Immature natural killer cell (primary cell): ENCODE results near the gene PNLDC1. TPM values are rescaled to one million over a fixed set of nuclear protein-coding genes. Genes with fewer than 3 reads are reported as not detected.
"Not testable (repeated sequence)": the region's sequence is repeated elsewhere in the genome, so short reads cannot be mapped to it uniquely, and the experiment has no call there.

Experiments used
- DNase-seq, 3 donors: peaks; one replicate each; pipeline ENCODE4 v3.0.0; 2022; ENCODE audit warnings: mixed read lengths in 1 of 3
- H3K27ac Mint-ChIP-seq, 6 donors: one replicate each; pipeline ENCODE4 v1.8.0; 2020; ENCODE audit warnings: mixed read lengths in 6 of 6, mild to moderate bottlenecking in 5 of 6, inconsistent platforms in 4 of 6, moderate library complexity in 3 of 6
- H3K27me3 Mint-ChIP-seq, 3 donors: one replicate each; pipeline ENCODE4 v1.8.0; 2020 to 2021; ENCODE audit warnings: low read depth in 3 of 3, mild to moderate bottlenecking in 3 of 3, mixed read lengths in 3 of 3, moderate library complexity in 3 of 3, inconsistent platforms in 1 of 3
- H3K36me3 Mint-ChIP-seq, 3 donors: one replicate each; pipeline ENCODE4 v1.8.0; 2020; ENCODE audit warnings: mixed read lengths in 3 of 3, inconsistent platforms in 2 of 3, mild to moderate bottlenecking in 2 of 3
- H3K4me1 Mint-ChIP-seq, 2 donors: one replicate each; pipeline ENCODE4 v1.8.0; 2020; ENCODE audit warnings: inconsistent platforms in 2 of 2, mild to moderate bottlenecking in 2 of 2, mixed read lengths in 2 of 2, moderate library complexity in 1 of 2
- H3K4me3 Mint-ChIP-seq, 5 donors: one replicate each; pipeline ENCODE4 v1.8.0; 2020; ENCODE audit warnings: mild to moderate bottlenecking in 5 of 5, mixed read lengths in 5 of 5, inconsistent platforms in 3 of 5, moderate library complexity in 3 of 5
- H3K9me3 Mint-ChIP-seq, 6 donors: one replicate each; pipeline ENCODE4 v1.8.0; 2020; ENCODE audit warnings: mild to moderate bottlenecking in 6 of 6, mixed read lengths in 6 of 6, inconsistent platforms in 4 of 6, moderate library complexity in 3 of 6
- polyA plus RNA-seq, 3 donors: library from polyadenylated mRNA; unstranded; fragments of 300-500 nt; fragmentation: Illumina TruSeq; gene quantifications; one replicate each; pipeline ENCODE4 v1.2.3, GENCODE V29; 2021

The PNLDC1 gene
- polyA plus RNA-seq, 3 donors from 2014 or later, result 0.21 TPM; not detected in 2

DNA sequence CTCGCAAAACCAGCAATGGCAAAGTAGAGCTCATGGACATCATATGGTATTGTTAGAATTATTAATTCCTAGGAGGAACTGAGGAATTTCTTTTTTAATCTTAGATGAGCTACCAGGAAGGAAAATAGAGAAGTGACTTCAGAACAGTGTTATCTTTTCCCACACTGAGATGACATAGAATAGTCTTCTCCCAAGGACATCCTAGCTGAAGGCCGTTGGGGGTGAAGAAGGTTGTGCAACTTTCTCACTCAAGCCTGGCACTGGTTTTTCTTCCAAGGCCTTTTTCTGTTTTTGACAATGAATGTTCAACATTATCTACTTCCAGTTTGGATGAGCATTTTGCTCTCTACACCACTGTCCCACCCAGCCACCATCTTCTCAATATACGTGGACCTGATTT lies 54.9 kb downstream of the PNLDC1 start:
- peaks cover 0 to 8% (median 5%) of the 10 kb centered on the region in 3 donors for H3K36me3 Mint-ChIP-seq
- H3K4me3 Mint-ChIP-seq, result no peak overlapping the region
- peaks cover 0 to 3% of the 10 kb centered on the region in 2 donors for H3K4me1 Mint-ChIP-seq
- peaks cover 0 to 15% (median 7%) of the 10 kb centered on the region in 6 donors for H3K9me3 Mint-ChIP-seq
- H3K27ac Mint-ChIP-seq, result no peak overlapping the region
- DNase-seq, result no peak
- peaks cover 0 to 14% (median 2%) of the 10 kb centered on the region in 3 donors for H3K27me3 Mint-ChIP-seq

DNA sequence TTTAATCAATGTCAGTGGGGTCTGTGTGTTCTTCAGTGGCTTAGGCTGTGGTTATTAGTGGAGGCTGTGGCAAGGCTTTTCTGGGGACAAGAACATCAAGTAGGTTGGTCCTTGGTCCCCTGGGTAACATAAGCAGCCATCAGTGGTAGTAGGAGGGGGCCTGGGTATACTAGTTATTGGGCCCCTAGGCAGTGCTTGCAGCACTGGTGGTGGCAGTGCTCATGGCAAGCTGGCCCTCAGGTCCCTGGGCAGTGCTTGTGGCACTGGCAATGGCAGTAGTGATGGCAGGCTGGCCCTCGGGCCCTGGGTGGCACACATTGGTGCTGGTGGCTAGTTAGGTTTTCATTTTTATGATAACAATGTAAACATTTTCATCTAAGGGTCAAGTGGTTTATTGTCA lies 58.2 kb downstream of the PNLDC1 start:
- H3K4me3 Mint-ChIP-seq, result no peak overlapping the region
- DNase-seq, result no peak
- peaks cover 0 to 15% (median 8%) of the 10 kb centered on the region in 6 donors for H3K9me3 Mint-ChIP-seq
- no peak overlapping the region for H3K27ac Mint-ChIP-seq
- no peaks in the 10 kb centered on the region for H3K4me1 Mint-ChIP-seq
- H3K27me3 Mint-ChIP-seq, result peaks cover 0 to 19% (median 0%) of the 10 kb centered on the region in 3 donors
- peaks cover 0 to 8% (median 5%) of the 10 kb centered on the region in 3 donors for H3K36me3 Mint-ChIP-seq

DNA sequence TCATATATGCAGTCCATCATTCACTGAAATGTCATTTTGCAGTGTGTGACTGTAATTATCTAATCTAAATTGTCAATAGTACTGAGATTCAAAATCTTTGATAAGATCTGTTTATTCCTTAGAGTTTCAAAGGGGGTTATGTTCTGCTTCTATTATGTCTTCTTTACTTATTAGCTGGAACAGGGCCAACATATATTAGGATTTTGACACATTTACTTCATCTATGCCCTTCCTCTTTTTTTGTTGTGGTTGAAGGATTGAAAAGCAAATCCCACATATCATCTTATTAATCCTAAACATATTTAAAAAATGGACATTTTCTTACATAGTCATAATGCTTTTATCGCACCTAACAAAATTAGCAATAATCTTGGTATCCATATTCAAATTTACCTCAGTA lies 60.4 kb downstream of the PNLDC1 start:
- DNase-seq, result no peak
- Mint-ChIP-seq H3K27ac (no peak overlapping the region), H3K27me3 (peaks cover 0 to 17% (median 0%) of the 10 kb centered on the region in 3 donors), H3K9me3 (peaks cover 0 to 15% (median 8%) of the 10 kb centered on the region in 6 donors), H3K4me3 (no peak overlapping the region), H3K36me3 (peaks cover 0 to 8% (median 5%) of the 10 kb centered on the region in 3 donors), H3K4me1 (no peaks in the 10 kb centered on the region)

DNA sequence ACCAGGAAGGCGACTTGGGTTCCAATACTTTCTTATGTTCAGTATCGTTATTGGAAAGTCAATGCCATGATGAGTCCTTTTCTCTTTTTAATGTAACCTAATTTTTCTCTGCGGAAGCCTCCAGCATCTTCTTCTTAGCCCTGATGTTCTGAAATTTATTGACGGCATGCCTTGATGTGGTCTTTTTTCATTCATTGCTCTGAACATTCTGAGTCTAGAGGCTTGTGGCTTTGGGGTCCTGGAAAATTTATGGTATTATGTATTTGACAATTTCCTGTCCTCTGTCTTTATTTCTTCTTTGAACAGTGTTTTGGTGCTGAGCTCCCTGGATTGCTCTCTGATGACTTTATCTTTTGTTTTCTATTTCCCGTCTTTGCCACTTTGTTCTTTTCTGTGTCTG lies 62.0 kb downstream of the PNLDC1 start:
- no peaks in the 10 kb centered on the region for H3K4me1 Mint-ChIP-seq
- H3K9me3 Mint-ChIP-seq, result peaks cover 0 to 11% (median 6%) of the 10 kb centered on the region in 6 donors
- no peak overlapping the region for H3K27ac Mint-ChIP-seq
- H3K27me3 Mint-ChIP-seq, result peaks cover 0 to 12% (median 0%) of the 10 kb centered on the region in 3 donors
- no peak overlapping the region for H3K4me3 Mint-ChIP-seq
- no peak for DNase-seq
- peaks cover 0 to 6% (median 5%) of the 10 kb centered on the region in 3 donors for H3K36me3 Mint-ChIP-seq

DNA sequence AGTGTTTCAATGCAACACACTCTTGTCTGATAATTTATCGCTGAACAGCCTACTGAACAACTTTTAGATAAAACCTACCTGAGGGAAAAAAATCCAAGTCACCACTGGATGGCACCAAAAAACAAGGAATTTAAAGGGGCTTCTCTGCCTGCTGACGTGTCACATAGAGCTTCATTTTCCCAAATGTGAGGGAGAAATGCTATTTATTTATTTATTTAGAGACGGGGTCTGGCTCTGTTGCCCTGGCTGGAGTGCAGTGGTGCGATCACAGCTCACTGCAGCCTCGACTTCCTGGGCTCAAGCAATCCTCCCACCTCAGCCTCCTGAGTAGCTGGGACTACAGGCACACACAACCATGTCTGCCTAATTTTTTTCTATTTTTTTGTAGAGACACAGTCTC lies 63.3 kb downstream of the PNLDC1 start:
- not testable (repeated sequence) for H3K36me3 Mint-ChIP-seq, H3K4me3 Mint-ChIP-seq, H3K4me1 Mint-ChIP-seq, H3K27me3 Mint-ChIP-seq, H3K9me3 Mint-ChIP-seq, H3K27ac Mint-ChIP-seq
- DNase-seq, result peak; percentile 24 to 49 (median 32)

DNA sequence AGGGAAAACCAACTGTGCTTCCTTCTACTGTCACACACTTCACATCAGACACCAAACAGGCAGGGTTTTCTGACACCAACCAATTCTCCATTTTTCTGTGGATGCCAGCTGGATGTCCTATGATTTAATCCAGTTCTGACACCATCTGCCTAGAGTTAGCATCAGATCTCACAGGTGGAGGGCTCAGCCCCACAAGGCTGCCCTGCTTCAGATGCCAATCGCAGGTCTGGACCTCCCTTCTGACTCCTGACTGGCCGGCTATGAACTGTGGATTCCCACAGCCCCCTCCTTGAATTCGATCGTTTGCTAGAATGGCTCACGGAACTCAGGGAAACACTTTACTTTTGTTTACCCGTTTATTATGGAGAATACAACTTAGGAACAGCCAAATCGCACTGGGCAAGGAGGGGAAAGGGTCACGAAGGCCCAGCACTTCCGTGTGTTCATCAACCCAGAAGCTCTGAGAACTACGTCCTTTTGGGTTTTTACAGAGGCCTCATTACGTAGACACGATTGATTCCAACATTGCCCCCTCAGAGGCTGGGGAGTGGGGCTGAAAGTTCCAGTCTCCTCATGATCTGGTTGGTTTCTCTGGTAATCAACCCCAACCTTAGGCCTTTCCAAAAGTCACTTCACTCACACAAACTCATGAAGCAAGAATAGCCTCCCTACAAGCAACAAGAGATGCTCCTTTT lies 65.3 kb downstream of the PNLDC1 start:
- peaks cover 0 to 3% (median 0%) of the 10 kb centered on the region in 3 donors for H3K36me3 Mint-ChIP-seq
- no peak for DNase-seq
- peak overlapping the region in 1 of 6 donors; percentile 12 for H3K27ac Mint-ChIP-seq
- peaks cover 0 to 5% (median 2%) of the 10 kb centered on the region in 3 donors for H3K27me3 Mint-ChIP-seq
- no peak overlapping the region for H3K4me3 Mint-ChIP-seq
- no peaks in the 10 kb centered on the region for H3K4me1 Mint-ChIP-seq
- H3K9me3 Mint-ChIP-seq, result peaks cover 0 to 2% (median 0%) of the 10 kb centered on the region in 6 donors

DNA sequence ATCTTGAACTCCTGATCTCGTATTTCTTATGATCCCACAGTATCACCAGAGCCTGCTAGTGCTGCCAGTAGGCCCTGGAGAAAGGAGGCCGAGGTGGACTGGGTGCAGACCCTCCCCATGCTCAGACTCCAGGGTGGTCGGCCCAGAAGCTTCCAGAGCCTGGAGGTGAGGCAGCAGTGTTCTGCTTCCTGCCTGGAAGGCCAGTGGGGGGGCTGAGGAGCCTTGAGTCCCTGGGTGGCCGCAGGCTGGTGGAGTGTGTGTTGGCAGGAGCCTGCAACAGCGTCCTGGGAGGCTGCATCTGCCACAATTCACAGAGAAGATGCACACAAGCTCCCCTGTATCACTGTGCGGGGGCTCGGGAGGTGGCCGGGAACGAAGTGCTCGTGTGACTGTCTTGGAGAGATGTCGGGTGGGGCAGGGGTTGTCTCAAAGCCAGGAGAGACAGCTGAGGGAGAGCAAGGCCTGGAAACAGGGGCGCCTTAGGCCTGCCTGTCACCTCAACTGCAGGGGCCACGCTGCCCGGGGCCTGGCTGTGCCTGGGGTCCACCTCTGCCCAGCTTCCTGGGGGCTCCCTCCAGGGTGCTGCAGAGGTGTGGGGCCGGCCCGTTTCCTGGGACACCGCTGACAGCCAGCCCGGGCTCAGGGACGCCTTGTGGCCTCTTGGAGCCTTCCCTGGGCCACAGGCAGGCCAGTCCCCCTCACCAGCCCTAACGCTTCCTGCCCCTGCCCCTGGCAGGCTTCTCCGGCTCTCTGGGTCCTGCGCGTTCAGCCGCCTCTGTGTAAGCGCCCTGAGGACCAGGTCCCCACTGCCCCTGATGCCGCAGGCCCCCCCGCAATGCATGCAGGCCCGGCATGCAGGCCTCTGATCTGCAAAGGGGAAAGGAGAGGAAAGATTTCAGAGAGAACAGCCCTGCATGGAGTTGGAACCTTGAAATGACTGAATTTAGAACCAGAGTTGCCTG lies 66.5 kb downstream of the PNLDC1 start:
- Mint-ChIP-seq H3K27ac (peak overlapping the region in 1 of 6 donors; percentile 7), H3K4me1 (no peaks in the 10 kb centered on the region), H3K36me3 (peaks cover 0 to 3% (median 0%) of the 10 kb centered on the region in 3 donors), H3K9me3 (peaks cover 0 to 2% (median 0%) of the 10 kb centered on the region in 6 donors), H3K4me3 (no peak overlapping the region), H3K27me3 (peaks cover 2 to 4% (median 3%) of the 10 kb centered on the region in 3 donors)
- no peak for DNase-seq

Other genes with a start within 250 kb of the PNLDC1 start
- gene SOD2, start 107.0 kb upstream of the PNLDC1 start, polyA plus RNA-seq, result 10 to 100 TPM; 54.5 to 73.0 (median 54.6) TPM
- 100 to 1,000 TPM; 145 to 169 (median 150) TPM for gene WTAP, start 72.8 kb upstream of the PNLDC1 start, polyA plus RNA-seq
- 10 to 100 TPM; 32.7 to 57.4 (median 45.4) TPM for gene ACAT2, start 38.2 kb upstream of the PNLDC1 start, polyA plus RNA-seq
- 100 to 1,000 TPM in 2 of 3 donors, 10 to 100 TPM in 1; 69.0 to 107 (median 101) TPM for gene TCP1, start 10.7 kb upstream of the PNLDC1 start, polyA plus RNA-seq
- gene MRPL18, start 9.8 kb upstream of the PNLDC1 start, polyA plus RNA-seq, result 10 to 100 TPM; 50.4 to 92.5 (median 60.5) TPM
- not detected for gene MAS1, start 90.7 kb downstream of the PNLDC1 start, polyA plus RNA-seq
- 10 to 100 TPM; 17.2 to 54.9 (median 21.4) TPM for gene IGF2R, start 168.8 kb downstream of the PNLDC1 start, polyA plus RNA-seq